ENCODE data around the gene CHID1.

CHID1 gene

GRCh38 chr11:824942-825341 lies 85.7 kb downstream of the CHID1 start:
- H3K4me3 ChIP-seq (ENCODE audit: severe bottlenecking): no peak overlapping the region
- no peaks in the 10 kb centered on the region for H3K9me3 ChIP-seq (ENCODE audit: severe bottlenecking)
- ATAC-seq (ENCODE audit: low read depth): no peak
- no peaks in the 10 kb centered on the region for H3K36me3 ChIP-seq (ENCODE audit: low read depth)
- H3K27ac ChIP-seq (ENCODE audit: poor library complexity, severe bottlenecking): no peak overlapping the region
- TF ChIP-seq CTCF (IDR thresholded peaks at IDR 0.05; ENCODE audit: poor library complexity, severe bottlenecking): no peak
- no peak for DNase-seq (ENCODE audit: low spot score)
- H3K4me1 ChIP-seq (ENCODE audit: insufficient read depth, poor library complexity, severe bottlenecking): peaks cover 13% of the 10 kb centered on the region
- peaks cover 18% of the 10 kb centered on the region for H3K27me3 ChIP-seq (ENCODE audit: insufficient read depth, poor library complexity, severe bottlenecking)

GRCh38 chr11:824292-824880 lies 86.2 kb downstream of the CHID1 start:
- no peaks in the 10 kb centered on the region for H3K9me3 ChIP-seq (ENCODE audit: severe bottlenecking)
- no peaks in the 10 kb centered on the region for H3K36me3 ChIP-seq (ENCODE audit: low read depth)
- no peak for ATAC-seq (ENCODE audit: low read depth)
- H3K27me3 ChIP-seq (ENCODE audit: insufficient read depth, poor library complexity, severe bottlenecking): peaks cover 13% of the 10 kb centered on the region
- no peak for DNase-seq (ENCODE audit: low spot score)
- no peak overlapping the region for H3K4me3 ChIP-seq (ENCODE audit: severe bottlenecking)
- peaks cover 13% of the 10 kb centered on the region for H3K4me1 ChIP-seq (ENCODE audit: insufficient read depth, poor library complexity, severe bottlenecking)
- no peak for TF ChIP-seq CTCF (IDR thresholded peaks at IDR 0.05; ENCODE audit: poor library complexity, severe bottlenecking)
- no peak overlapping the region for H3K27ac ChIP-seq (ENCODE audit: poor library complexity, severe bottlenecking)

GRCh38 chr11:823441-824291 lies 86.9 kb downstream of the CHID1 start:
- H3K9me3 ChIP-seq (ENCODE audit: severe bottlenecking): no peaks in the 10 kb centered on the region
- DNase-seq (ENCODE audit: low spot score) (no peak), ATAC-seq (ENCODE audit: low read depth) (no peak)
- no peak for TF ChIP-seq CTCF (IDR thresholded peaks at IDR 0.05; ENCODE audit: poor library complexity, severe bottlenecking)
- no peak overlapping the region for H3K27ac ChIP-seq (ENCODE audit: poor library complexity, severe bottlenecking)
- peaks cover 10% of the 10 kb centered on the region for H3K27me3 ChIP-seq (ENCODE audit: insufficient read depth, poor library complexity, severe bottlenecking)
- H3K4me1 ChIP-seq (ENCODE audit: insufficient read depth, poor library complexity, severe bottlenecking): peaks cover 14% of the 10 kb centered on the region
- H3K36me3 ChIP-seq (ENCODE audit: low read depth): no peaks in the 10 kb centered on the region
- no peak overlapping the region for H3K4me3 ChIP-seq (ENCODE audit: severe bottlenecking)

GRCh38 chr11:821512-822371 lies 88.9 kb downstream of the CHID1 start:
- TF ChIP-seq CTCF (IDR thresholded peaks at IDR 0.05; ENCODE audit: poor library complexity, severe bottlenecking): no peak
- no peaks in the 10 kb centered on the region for H3K36me3 ChIP-seq (ENCODE audit: low read depth)
- no peaks in the 10 kb centered on the region for H3K9me3 ChIP-seq (ENCODE audit: severe bottlenecking)
- ATAC-seq (ENCODE audit: low read depth) (no peak), DNase-seq (ENCODE audit: low spot score) (no peak)
- peaks cover 5% of the 10 kb centered on the region for H3K27me3 ChIP-seq (ENCODE audit: insufficient read depth, poor library complexity, severe bottlenecking)
- H3K4me1 ChIP-seq (ENCODE audit: insufficient read depth, poor library complexity, severe bottlenecking): peaks cover 15% of the 10 kb centered on the region
- no peak overlapping the region for H3K4me3 ChIP-seq (ENCODE audit: severe bottlenecking)
- peak overlapping the region; percentile 77 for H3K27ac ChIP-seq (ENCODE audit: poor library complexity, severe bottlenecking)
